ENCODE results near the gene ROM1.
A peak's percentile ranks its signal among the peaks of the same experiment; 100 is the strongest.

Gene ROM1

DNA sequence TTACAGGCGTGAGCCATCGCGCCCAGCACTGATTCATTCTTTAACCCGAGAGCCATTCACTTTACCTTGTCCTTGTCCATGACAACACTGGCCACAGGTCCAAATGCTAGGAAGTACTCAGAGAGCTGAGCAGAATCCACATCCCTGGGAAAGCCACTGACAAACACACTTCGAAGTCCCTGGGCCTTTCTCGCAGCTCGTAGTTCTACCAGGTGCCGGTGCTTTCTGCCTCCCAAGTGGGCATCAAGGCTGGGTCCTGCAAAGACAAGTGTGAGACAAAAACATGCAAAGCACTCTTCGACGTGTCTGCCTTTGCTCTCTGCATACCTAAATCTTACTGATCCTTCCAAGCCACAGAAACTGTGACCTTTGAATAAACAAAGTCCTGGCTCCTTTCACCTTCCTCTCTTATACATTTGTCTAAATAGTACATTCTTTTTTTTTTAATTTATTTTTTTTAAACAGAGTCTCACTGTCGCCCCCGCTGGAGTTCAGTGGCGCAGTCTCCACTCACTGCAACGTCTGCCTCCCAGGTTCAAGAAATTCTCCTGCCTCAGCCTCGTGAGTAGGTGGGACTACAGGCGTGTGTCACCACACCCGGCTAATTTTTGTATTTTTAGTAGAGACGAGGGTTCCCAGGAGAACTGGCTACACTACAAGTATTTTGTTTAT lies 24.0 kb upstream of the ROM1 start:
- no peak for DNase-seq

DNA sequence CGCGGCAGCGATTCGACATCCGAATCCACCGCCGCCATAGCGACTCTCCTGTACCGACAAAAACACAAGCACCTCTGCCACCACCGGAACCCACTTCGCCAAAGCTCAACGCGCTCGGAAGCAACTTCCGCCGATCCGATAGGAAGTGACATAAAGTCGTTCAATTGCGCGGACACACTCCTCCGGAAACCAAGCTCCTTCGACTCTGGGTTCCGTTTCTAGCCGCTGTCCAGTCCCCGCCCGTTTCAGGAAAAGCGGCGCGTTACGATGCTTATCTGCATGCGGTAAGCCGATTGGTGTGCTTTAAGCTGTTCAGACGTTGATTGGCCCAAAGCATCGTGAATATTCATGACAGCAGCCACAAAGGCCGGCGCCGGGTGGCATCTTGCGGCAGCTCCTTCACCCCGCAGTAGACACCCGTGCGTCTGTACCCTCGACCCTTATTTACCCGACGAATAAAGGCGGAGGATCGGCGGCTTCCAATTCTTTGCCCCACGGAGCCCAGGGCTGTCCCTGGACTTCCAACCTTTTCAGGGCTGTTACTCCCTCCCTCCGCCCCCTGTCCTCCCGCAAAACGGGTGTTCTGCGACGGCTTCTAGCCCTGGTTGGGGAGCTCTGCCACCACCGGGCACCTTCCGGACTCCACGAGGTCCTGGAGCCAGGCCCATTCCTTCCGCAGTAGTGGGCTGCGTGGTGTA lies 21.5 kb upstream of the ROM1 start, which contains the start of gene TUT1:
Gene TUT1, minus strand, starts transcription at position 76 of the 698 bp plus-strand sequence. Its CDS starts 38 bp downstream, at position 38.
- peak; percentile 97 for DNase-seq

DNA sequence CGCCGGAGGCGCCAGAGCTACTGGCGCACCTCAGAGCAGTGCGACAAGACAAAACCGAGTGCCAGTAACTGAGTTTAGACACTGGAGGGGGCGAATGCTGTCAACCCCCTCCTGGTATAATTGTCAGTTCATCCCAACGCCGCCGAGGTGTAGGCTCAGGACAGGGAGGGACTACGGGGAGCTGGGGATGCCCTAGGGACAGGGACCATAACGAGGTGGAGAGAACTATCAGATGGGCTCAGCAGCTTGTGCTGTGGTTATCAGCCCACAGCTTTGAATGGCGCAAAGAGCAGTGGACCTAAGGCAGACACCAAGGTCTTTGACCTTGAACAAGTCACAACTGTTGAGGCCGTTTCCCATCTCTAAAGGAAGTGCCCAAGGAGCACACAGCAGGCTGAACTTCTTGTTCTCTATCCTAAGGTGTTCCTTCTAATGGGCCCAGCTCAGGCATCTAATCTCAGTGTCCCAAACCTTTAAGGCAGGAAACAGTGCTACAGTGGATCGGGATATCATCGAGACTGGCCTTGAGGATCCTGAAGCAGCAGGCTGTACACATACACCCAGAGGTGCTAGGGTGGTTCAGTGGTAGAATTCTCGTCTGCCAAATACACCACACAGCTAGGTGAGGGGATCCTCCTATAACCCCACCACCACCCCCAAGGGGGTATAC lies 20.8 kb upstream of the ROM1 start:
- peak; percentile 13 for DNase-seq

DNA sequence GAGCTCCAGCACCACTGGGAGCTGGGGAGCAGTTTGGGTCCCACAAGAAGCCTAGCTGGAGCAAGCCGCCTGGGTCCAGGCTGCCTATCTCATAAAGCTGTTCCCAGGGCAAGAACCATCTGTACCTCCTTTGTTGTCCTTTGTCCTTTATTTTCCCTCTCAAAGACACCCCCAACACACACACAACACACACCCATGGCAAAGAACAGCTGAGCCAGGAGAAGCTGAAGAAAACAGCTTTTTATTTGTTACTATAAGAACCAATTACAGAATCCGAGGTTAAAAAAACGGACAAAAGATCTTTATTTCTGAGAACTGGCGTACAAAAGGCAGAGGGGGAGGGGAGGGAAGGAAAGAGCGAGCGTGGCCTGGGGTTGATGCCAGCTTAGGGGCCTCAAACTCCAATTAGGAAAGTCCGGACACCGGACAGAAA lies 20.1 kb upstream of the ROM1 start:
- no peak for DNase-seq

DNA sequence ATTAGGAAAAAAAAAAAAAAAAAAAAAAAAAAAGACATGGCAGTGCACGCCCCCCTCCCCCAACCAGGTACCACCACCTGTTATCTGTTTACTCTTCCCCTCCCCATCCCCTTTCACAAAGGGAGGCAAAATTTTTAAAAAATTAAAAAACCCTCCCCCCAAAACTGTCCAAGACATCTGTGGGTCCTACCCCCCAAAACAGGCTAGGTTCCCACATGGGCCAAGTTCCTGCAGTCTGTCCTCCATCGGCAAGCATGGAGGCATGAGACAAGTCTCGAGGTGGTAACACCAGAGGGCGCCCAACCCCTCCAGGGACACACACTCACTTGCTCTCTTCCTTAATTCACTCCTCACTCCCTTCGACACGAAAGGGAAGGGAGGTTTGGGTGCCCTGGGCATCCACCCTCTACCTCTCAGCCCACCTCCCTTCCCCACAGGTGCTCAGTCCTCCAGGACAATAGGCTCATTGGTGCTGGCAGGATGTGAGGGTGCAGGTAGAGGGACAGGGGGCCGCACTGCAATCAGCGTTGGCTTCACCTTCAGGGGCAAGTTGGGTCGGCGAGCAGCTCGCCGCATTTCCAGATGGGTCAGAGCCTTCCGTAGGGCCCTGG lies 19.5 kb upstream of the ROM1 start:
- DNase-seq = peak; percentile 65

DNA sequence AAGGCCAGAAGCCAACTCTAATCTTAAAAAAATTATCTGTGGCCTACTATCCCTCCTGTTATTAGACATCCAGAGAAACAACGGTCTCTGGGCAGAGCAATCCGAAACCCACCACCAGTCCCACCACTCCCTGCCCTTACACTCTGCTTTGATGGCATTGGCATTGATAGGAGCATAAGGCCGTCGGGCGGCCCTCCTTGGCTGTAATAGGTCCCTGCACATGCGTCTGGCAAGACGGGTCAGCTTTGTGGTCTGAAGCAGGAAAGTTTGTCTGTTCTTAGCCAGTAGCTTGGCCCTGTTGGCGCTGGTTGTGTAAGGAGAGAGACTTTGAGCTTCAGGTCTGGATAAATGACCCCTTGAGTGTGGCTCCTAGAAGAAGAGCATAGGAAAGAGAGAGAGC lies 17.9 kb upstream of the ROM1 start:
- DNase-seq = peak; percentile 6

DNA sequence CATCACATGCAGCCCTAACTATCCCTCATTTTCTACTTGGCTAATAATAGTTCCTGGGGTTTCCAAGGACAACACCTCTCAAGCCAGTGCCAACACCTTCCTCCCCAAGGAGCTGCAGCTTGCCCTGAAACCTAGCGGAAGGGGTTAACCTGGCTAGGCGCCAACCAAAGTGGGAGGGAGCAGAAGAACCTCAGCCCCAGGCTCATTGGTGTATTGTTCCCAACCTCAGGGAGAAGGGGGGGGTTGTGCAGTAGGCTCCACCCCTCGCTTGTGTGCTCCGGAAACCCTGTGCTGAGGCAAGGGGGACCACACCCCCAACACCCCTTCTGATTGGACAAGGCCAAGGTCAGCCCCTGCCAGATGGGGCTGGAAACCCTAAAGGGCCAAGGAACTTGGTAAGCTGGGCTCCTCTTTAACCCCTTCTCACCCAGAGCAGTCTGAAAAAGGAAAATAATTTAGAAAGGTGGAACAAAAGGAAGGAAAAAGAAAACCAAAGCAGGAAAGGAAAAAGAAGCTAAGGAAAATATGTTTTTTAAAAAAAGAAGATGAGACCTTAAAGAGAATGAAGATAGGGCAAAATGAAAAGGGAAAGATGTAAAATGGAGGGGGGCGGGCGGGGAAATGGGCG lies 13.9 kb upstream of the ROM1 start:
- peak; percentile 97 for DNase-seq

DNA sequence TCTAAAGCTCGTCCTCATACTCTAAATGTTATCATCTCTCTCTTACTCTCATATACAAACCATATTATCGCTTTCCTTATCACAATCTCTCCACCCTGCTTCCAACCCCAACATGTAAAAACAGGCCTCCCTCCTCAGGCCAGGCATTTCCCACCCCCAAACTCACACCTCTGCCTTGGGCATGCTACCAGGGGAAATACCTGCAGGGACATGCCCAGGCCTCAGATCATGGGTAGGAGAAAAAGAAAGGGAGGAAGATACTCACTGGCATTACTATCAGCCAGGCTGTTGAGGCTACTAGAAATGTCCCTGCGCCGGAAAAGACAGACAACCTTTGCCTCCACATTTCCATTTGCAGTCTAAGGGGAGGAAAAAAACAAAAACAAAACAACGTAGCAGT lies 13.2 kb upstream of the ROM1 start:
- no peak for DNase-seq

DNA sequence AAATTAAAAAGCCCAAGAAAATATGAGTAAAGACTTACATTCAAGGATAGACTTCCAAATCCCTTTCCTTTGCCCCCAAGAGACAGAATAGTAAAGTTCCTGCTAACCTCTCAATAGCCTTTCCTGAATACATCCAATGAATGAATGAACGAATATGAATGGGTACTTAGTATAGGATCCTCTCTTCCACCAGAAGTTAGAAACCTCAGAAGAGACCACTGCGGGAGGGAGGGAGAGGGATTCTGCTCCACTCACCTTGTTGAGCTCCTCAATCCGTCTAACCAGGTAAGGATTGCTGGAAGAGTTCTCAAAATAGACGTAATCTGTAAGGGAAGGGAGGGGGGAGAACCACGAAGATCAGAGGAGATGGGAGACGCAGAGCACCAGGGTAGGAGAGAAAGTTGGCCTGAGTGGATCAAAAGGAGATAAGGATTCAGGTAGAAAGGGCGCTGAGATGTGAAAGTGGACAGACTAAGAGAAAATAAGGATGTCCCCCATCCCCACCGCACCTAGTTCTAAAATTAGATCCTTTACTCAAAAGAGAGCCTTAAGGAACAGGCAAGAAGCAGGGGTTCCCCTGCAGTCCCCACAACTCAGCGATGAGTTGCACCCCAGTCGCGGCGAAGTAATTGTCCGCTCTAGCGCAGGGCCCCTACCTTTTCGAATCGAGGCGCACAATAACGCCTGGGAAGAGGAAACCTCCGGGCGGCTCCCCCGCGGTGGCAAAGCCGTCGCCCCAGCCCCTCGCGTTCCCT lies 12.5 kb upstream of the ROM1 start:
- DNase-seq = no peak

DNA sequence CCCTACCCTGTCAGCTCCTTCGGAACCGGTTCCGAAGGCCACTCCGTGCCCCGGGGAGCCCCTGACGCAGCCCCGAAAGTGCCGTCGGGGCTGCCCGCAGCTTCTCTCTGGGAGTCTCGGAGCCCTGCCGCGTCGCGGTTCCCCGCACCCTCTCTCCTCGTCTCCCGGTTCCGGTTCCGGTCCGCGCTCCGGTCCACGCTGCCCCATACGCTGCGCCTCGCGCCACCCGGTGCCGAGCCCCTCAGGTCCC lies 12.0 kb upstream of the ROM1 start:
- no peak for DNase-seq

DNA sequence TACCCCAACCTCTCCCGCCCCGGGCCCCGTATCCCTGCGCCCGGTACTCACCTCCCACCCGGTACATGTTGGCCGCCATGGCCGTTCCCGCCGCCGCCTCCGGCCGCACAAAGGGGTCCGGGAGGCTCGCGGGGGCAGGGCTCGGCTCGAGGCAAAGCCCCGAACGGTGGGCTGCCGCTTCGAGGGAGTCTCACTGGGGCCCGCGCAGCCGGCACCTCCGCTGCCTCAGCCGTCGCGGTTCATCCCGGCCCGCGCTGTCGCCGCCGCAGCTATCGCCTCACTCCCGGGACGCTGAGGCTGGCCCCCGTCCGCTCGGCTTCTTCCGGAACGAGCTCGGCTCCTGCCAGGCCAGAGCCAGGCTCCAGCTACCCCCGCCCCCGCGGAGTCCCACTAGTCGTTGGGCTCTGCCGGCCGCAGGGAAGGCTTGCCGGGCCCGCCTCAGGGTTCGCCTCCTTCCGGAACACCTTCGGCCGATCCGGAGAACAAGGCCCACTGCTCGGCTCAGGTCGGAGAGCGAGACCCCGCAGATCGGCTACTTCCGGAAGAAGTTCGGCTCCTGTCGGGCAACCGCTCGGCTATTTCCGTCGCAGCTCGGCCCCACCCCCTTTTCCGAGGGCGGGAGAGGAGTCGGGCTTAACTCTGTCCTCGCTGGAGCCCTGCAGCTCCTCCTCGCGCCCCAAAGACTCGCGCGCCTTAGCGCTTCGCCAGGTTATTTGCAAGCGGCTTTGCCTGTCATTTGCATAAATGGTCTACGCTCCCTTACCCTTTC lies 11.5 kb upstream of the ROM1 start, which contains the start of gene MTA2:
Gene MTA2, minus strand, starts transcription at position 494 of the 769 bp plus-strand sequence. Its CDS starts 415 bp downstream, at position 79.
- peak; percentile 100 for DNase-seq

DNA sequence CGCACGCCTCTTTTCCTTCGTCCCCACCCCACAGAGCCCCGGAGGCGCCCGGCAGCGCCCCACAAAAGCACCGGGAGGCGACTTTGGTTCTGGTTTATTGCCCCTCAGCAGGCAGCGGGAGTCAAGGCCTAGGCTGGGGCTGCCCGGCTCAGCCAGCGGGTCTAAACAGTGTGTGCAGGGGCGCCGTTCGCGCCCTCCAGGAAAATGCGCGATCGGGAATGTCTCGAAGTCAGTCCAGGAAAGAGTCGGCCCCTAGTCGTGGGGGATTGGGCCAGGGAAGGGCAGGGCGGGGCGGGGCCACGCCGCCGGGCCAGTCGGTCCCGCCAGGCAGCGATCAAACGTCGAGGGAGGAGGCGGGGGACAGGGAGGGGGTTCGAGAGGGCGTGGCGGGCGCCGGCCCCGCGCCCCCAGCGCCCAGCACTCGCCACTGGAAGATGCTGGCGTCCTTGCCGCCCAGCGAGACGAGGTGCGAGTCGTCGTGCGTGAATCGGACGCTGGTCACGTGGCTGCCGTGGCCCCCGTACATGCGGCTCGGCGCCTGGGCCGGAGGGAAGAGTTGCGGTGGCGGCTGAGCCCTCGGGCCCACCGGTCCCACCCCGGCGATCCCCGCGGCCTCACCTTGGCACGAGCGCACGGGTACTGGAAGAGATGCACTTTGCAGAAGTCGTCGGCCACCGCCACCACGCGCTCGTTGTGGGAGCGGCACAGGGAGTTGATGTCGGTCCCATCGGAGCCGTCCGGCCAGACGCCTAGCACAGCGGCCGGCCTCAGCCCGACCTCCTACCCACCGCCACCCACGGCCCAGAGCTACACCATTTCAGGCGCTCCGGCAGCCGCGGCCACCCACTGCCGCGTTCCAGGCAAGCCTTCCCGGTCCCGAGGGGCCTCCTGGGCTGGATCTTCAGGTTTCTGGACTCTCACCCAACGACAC lies 10.7 kb upstream of the ROM1 start:
- peak; percentile 89 for DNase-seq

DNA sequence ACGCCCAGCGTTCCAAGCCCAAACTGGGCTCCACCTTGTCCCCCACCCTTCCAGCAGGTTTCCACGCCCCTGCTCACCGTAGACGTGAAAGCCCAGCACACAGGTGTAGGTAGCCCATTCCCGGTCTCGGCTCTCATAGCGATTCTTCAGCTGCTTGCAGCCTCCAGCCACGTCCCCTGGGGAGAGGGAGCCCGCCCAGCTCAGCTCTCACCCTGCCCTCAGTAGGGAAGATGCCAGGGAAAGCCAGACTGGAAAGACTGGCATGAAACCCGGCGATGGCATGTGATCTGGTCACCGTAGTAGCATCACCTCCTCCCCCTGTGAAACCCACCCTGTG lies 10.0 kb upstream of the ROM1 start:
- DNase-seq = no peak

DNA sequence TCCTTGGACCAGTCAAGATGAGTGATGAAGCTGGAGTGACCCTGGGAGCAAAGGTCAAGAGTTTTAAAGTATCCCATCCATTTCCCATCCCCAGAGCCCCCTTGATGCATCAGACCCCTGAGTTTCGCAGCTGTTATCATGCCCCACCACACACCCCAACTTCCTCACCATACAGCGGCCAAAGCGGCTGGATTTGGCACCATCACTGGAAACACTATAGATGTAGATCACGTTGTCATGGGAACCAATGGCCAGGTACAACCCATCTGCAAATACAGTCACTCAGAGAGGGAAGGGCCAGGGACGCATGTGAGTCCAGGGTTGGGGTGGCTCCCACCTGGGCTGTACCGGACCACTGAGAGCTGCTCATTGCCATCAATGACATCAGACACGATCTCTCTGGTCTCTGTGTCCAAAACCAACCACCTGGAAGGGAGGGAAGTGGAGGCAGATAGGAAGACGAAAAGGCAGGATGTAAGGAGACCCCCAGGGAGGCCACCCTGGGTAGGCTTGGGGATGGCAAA lies 9.2 kb upstream of the ROM1 start:
- peak; percentile 37 for DNase-seq

DNA sequence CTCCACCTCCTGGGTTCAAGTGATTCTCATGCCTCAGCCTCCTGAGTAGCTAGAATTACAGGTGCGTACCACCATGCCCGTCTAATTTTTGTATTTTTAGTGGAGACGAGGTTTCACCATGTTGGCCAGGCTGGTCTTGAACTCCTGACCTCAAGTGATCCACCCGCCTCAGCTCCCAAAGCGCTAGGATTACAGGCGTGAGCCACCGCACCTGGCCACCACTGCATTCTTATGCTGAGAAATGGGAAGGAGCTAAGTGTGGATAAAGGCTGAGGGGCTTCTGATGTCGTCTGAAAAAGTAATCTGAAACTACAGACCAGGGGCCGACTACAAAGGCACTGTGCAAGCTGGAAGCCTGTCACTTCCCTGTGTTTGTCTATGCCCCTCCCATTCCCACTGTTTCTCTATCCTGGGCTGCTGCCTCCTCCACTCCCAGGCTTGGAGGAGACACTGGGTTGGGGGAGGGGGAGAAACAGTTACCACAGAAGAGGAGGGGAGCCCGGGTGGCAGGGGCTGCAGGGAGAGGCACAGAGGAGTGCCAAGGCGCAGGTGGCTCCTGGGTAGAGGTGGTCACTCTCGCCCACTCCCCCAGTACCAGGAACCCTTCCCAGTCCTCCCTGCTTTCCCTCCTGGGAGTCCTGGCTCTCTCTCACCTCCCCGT lies 8.5 kb upstream of the ROM1 start:
- no peak for DNase-seq

DNA sequence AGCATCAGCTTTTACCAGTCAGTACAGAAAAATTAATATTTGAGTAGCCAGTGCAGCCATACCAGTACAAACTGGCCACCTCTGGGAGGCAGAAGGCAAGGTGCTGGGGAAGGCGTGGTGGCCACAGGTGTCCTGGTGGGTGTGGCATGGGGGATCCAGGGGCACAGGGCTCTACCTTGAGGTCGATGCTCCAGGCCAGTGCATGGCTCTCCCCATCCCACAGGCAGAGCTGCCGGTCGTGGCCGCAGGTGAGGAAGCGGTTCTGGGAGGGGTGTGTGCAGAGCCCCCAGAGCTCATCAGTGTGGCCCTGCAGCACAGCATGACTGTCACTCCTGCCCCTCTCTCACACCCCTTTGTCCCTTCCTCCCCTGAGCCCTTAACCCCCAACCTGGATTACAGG lies 7.6 kb upstream of the ROM1 start:
- DNase-seq = no peak

DNA sequence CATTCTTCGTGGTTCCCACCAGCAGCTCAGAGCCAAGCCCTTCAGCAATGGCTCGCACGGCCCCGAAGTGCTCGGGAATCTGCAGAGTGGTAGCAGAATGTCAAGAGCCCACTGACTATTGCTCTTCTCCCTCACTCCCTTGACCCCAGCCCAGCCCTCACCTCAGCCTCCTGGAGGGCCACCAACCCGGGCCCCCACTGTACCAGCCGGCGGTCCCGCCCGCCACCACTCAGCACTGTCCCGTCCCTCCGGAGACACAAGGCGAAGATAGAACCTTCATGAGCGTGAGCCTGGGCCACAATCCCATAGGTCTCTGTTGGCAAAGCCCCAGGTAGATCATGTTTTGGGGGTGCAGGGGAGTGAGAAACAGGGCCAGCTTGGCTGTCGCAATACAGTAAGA lies 7.2 kb upstream of the ROM1 start:
- DNase-seq = no peak

DNA sequence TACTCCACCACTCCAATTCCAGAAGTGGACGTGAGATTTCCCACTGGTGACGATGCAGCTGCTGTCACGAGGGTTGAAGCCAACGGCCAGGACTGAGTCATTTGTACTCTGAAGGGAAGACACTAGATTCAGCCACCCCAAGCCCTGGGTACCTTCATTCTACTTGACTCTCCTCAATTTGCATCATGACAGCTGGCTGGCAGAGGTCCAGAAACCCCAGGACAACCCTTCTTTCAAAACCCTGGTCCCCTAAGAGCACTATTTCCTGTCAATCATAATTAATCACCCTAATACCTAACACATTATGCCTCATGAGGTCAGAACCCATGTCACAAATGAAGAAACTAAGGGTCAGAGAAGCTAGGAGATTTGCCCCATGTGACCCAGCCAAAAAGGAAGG lies 5.3 kb upstream of the ROM1 start:
- DNase-seq = no peak

DNA sequence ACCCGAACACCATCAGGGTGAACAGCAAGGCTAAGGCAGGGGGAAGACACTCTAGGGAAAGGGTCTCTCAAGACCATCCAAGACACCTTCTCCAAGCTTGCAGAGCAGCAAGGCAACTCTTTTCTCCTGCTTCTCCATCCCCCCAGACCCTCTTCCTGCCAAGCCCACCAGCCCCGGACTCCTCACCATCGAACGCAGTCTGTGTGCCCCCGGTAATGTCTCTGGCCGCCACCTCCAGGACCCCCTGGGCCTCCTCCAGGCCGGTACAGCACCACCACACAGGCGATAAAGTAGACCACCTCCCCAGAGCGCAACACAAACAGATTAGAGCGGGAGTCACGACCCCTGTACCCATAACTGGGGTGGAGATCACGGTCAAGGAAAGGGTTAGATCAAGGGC lies 4.3 kb upstream of the ROM1 start:
- no peak for DNase-seq

DNA sequence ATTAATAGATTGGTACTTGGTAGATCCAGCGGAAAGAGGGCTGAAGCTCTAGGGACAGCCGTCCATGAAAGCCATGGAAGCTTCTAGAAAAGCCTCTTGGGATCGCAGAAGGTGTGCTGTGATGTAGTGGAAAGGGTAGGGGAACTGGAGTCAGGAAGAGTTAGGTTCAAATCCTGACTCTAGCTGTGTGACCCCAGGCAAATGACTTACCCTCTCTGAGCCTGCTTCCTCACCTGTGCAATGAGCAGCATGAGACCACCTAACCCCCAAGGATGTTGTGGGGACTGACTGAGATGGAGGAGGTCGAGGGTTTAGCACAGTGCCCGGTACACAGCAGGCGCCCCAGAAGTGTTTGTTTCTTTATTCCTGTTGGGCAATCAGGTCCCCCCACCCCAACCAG lies 2.7 kb upstream of the ROM1 start:
- DNase-seq = no peak

Measured in right hindlimb (tissue), 1 donor.